Measurements from ENCODE around the gene TMEM163. TPM values are rescaled to one million over a fixed set of nuclear protein-coding genes. Genes with fewer than 3 reads are reported as not detected.

The TMEM163 gene
- total RNA-seq, 1 donor from 2014 or later, result not detected

GRCh38 chr2:134642938-134643337 lies 75.9 kb downstream of the TMEM163 start:
- Mint-ChIP-seq H3K27ac (ENCODE audit: unreplicated experiment) (no peak overlapping the region), H3K4me1 (ENCODE audit: unreplicated experiment) (no peaks in the 10 kb centered on the region), H3K36me3 (ENCODE audit: unreplicated experiment) (no peaks in the 10 kb centered on the region), H3K27me3 (ENCODE audit: unreplicated experiment) (no peaks in the 10 kb centered on the region), H3K9me3 (ENCODE audit: unreplicated experiment) (no peaks in the 10 kb centered on the region), H3K4me3 (ENCODE audit: unreplicated experiment) (no peak overlapping the region)
- TF ChIP-seq CTCF (IDR thresholded peaks at IDR 0.05), result no peak
- no peak for DNase-seq (ENCODE audit: extremely low spot score, unreplicated experiment)

DNA sequence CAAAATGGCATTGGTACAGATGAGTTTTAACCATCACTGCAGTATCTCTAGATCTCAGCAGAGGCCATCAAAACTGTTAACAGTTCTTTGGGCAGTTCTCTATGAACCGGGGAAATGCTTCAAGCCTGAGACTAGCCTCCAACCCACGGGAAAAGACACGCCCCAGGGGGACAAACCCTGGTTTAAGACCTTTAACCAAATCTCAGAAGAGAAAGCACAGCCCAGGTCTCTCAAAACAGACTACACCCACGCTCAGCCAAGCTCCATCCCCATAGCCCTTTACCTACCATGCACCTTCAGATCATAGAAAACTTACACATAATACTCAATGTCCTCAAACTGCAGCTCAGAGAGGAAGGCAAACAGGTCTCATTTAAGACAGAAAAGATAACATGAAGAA lies 78.3 kb downstream of the TMEM163 start:
- no peak for TF ChIP-seq CTCF (IDR thresholded peaks at IDR 0.05)
- H3K4me3 Mint-ChIP-seq (ENCODE audit: unreplicated experiment), result no peak overlapping the region
- no peak overlapping the region for H3K27ac Mint-ChIP-seq (ENCODE audit: unreplicated experiment)
- DNase-seq (ENCODE audit: extremely low spot score, unreplicated experiment), result no peak
- H3K36me3 Mint-ChIP-seq (ENCODE audit: unreplicated experiment), result no peaks in the 10 kb centered on the region
- H3K9me3 Mint-ChIP-seq (ENCODE audit: unreplicated experiment), result no peaks in the 10 kb centered on the region
- no peaks in the 10 kb centered on the region for H3K4me1 Mint-ChIP-seq (ENCODE audit: unreplicated experiment)
- H3K27me3 Mint-ChIP-seq (ENCODE audit: unreplicated experiment), result no peaks in the 10 kb centered on the region

GRCh38 chr2:134639265-134639664 lies 79.5 kb downstream of the TMEM163 start:
- DNase-seq (ENCODE audit: extremely low spot score, unreplicated experiment), result no peak
- Mint-ChIP-seq H3K4me1 (ENCODE audit: unreplicated experiment) (no peaks in the 10 kb centered on the region), H3K9me3 (ENCODE audit: unreplicated experiment) (no peaks in the 10 kb centered on the region), H3K27ac (ENCODE audit: unreplicated experiment) (no peak overlapping the region), H3K27me3 (ENCODE audit: unreplicated experiment) (no peaks in the 10 kb centered on the region), H3K36me3 (ENCODE audit: unreplicated experiment) (no peaks in the 10 kb centered on the region), H3K4me3 (ENCODE audit: unreplicated experiment) (no peak overlapping the region)
- TF ChIP-seq CTCF (IDR thresholded peaks at IDR 0.05), result no peak

GRCh38 chr2:134636714-134637113 lies 82.1 kb downstream of the TMEM163 start:
- no peak for TF ChIP-seq CTCF (IDR thresholded peaks at IDR 0.05)
- Mint-ChIP-seq H3K4me1 (ENCODE audit: unreplicated experiment) (no peaks in the 10 kb centered on the region), H3K9me3 (ENCODE audit: unreplicated experiment) (peaks cover 5% of the 10 kb centered on the region), H3K36me3 (ENCODE audit: unreplicated experiment) (no peaks in the 10 kb centered on the region), H3K27me3 (ENCODE audit: unreplicated experiment) (no peaks in the 10 kb centered on the region), H3K4me3 (ENCODE audit: unreplicated experiment) (no peak overlapping the region), H3K27ac (ENCODE audit: unreplicated experiment) (no peak overlapping the region)
- no peak for DNase-seq (ENCODE audit: extremely low spot score, unreplicated experiment)

DNA sequence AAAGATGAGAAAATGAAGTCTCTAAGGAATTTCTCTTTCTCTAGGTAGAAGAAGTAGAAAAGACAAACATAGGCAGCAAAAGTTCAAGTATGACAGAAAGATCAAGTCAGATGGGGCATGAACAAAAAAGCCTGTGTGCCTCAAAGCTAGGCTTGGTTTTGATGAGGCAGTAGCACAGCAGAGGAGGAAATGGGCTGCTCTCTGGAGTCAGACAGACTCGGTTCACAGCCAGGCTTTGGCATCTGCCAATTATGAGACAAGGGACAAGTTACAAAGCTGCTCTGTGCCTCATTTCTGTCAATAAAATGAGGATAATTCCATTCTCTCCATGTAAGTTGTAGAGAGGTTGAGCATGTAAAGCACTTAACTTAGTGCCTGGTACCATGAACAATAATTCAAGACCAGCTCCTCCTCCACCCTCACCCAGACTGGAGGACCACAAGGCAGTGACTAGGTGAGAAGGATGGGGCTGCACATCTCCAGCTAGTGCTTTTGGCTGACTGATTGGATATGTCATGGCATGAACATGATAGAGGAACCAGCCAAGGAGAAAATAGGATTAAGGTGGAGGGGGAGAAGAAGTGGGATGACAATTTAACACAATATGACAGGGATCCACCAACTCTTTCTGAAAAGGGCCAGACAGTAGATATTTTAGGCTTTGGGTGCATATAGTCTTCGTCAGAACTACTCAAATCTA lies 84.6 kb downstream of the TMEM163 start:
- Mint-ChIP-seq H3K9me3 (ENCODE audit: unreplicated experiment) (peaks cover 5% of the 10 kb centered on the region), H3K4me1 (ENCODE audit: unreplicated experiment) (no peaks in the 10 kb centered on the region), H3K27ac (ENCODE audit: unreplicated experiment) (no peak overlapping the region), H3K4me3 (ENCODE audit: unreplicated experiment) (no peak overlapping the region), H3K27me3 (ENCODE audit: unreplicated experiment) (no peaks in the 10 kb centered on the region), H3K36me3 (ENCODE audit: unreplicated experiment) (no peaks in the 10 kb centered on the region)
- no peak for DNase-seq (ENCODE audit: extremely low spot score, unreplicated experiment)
- no peak for TF ChIP-seq CTCF (IDR thresholded peaks at IDR 0.05)
